ENCODE results near the gene ASF1A.
"Not testable (repeated sequence)": the region's sequence is repeated elsewhere in the genome, so short reads cannot be mapped to it uniquely, and the experiment has no call there.

ASF1A gene

DNA sequence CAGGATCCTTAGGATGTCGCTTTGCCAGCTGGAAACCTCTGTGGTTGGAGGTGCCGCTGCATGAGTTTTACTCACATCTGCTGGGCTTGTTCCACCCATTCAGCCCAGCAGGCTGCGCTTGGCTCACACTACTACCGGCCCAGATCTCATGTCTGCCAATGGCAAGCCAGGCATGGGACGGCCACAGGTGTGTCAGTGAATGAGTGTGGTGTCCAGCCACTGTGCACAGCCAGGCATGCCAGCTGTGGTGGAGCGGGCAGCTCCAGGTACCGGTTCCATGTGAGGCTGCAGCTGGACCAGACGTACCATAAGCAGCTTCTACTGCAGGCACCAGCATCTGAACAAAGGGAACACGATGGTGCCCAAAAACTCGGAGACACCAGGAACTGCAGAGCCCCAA, 33.1 kb upstream of the ASF1A start:
- peaks cover 15% of the 10 kb centered on the region for H3K9me3 Mint-ChIP-seq
- DNase-seq: no peak

DNA sequence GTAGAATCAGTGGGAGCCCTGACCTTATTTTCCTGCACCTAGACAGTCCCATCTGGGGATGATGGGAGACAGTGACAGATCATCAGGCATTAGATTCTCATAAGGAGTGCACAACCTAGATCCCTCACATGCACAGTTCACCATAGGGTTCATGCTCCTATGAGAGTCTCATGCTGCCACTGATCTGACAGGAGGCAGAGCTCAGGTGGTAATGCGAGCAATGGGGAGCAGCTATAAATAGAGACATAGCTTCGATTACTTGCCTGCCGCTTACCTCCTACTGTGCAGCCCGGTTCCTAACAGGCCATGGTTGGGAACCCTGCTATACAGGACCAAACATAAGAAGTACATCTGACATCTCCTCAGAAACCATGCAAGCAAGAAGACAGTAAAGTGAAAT, 31.5 kb upstream of the ASF1A start:
- TF ChIP-seq CTCF (IDR thresholded peaks at IDR 0.05): no peak

More for the DNA sequence above, 33.1 kb upstream of the ASF1A start:
- peaks cover 33% of the 10 kb centered on the region for H3K36me3 Mint-ChIP-seq (ENCODE audit: low read depth)
- H3K4me1 Mint-ChIP-seq: no peaks in the 10 kb centered on the region
- TF ChIP-seq CTCF (IDR thresholded peaks at IDR 0.05): no peak
- no peaks in the 10 kb centered on the region for H3K27me3 Mint-ChIP-seq (ENCODE audit: low read depth, poor library complexity)
- H3K4me3 Mint-ChIP-seq: no peak overlapping the region
- H3K27ac Mint-ChIP-seq: no peak overlapping the region

GRCh38 chr6:118864341-118865099, 29.4 kb upstream of the ASF1A start:
- no peak for TF ChIP-seq CTCF (IDR thresholded peaks at IDR 0.05)
- Mint-ChIP-seq H3K4me1 (no peaks in the 10 kb centered on the region), H3K36me3 (ENCODE audit: low read depth) (peaks cover 46% of the 10 kb centered on the region), H3K9me3 (peaks cover 36% of the 10 kb centered on the region), H3K27ac (no peak overlapping the region), H3K4me3 (no peak overlapping the region), H3K27me3 (ENCODE audit: low read depth, poor library complexity) (no peaks in the 10 kb centered on the region)
- DNase-seq: no peak

More for the DNA sequence above, 31.5 kb upstream of the ASF1A start:
- Mint-ChIP-seq H3K36me3 (ENCODE audit: low read depth) (peaks cover 43% of the 10 kb centered on the region), H3K27me3 (ENCODE audit: low read depth, poor library complexity) (no peaks in the 10 kb centered on the region), H3K27ac (no peak overlapping the region), H3K9me3 (peaks cover 25% of the 10 kb centered on the region), H3K4me1 (no peaks in the 10 kb centered on the region), H3K4me3 (no peak overlapping the region)
- DNase-seq: no peak

DNA sequence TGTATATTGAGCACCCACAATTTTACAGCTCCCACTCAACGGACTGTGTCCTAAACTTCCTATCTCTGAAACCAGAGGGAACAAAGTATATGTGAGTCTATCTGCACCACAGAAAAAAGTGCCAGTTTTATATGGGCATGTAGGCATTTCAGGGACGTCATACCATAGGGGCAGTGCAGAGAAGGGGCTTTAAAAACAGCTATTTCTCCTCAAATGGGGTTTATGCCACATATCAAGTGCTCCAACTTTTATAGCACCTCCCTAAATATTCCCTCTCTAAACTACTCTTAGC, 28.9 kb upstream of the ASF1A start:
- no peak for TF ChIP-seq CTCF (IDR thresholded peaks at IDR 0.05)
- no peak overlapping the region for H3K4me3 Mint-ChIP-seq
- H3K9me3 Mint-ChIP-seq: peaks cover 41% of the 10 kb centered on the region
- no peaks in the 10 kb centered on the region for H3K4me1 Mint-ChIP-seq
- no peak overlapping the region for H3K27ac Mint-ChIP-seq
- DNase-seq: no peak
- no peaks in the 10 kb centered on the region for H3K27me3 Mint-ChIP-seq (ENCODE audit: low read depth, poor library complexity)
- H3K36me3 Mint-ChIP-seq (ENCODE audit: low read depth): peaks cover 46% of the 10 kb centered on the region

- no peaks in the 10 kb centered on the region for H3K4me1 Mint-ChIP-seq
- H3K27me3 Mint-ChIP-seq (ENCODE audit: low read depth, poor library complexity): peaks cover 3% of the 10 kb centered on the region
- H3K4me3 Mint-ChIP-seq: no peak overlapping the region
- H3K27ac Mint-ChIP-seq: no peak overlapping the region
- no peak for TF ChIP-seq CTCF (IDR thresholded peaks at IDR 0.05)
- peaks cover 57% of the 10 kb centered on the region for H3K36me3 Mint-ChIP-seq (ENCODE audit: low read depth)
- no peak for DNase-seq
- peaks cover 56% of the 10 kb centered on the region for H3K9me3 Mint-ChIP-seq
These were observed 26.8 kb upstream of the ASF1A start for GRCh38 chr6:118867181-118867580.

DNA sequence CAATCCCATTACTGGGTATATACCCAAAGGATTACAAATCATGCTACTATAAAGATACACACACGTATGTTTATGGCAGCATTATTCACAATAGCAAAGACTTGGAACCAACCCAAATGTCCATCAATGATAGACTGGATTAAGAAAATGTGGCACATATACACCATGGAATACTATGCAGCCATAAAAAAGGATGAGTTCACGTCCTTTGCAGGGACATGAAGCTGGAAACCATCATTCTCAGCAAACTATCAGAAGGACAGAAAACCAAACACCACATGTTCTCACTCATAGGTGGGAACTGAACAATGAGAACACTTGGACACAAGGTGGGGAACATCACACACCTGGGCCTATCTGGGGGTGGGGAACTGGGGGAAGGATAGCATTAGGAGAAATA, 25.1 kb upstream of the ASF1A start:
- H3K27ac Mint-ChIP-seq; H3K4me3 Mint-ChIP-seq; H3K27me3 Mint-ChIP-seq (ENCODE audit: low read depth, poor library complexity); DNase-seq; H3K4me1 Mint-ChIP-seq: not testable (repeated sequence)
- peaks cover 51% of the 10 kb centered on the region for H3K36me3 Mint-ChIP-seq (ENCODE audit: low read depth)
- peaks cover 45% of the 10 kb centered on the region for H3K9me3 Mint-ChIP-seq

Data from nephron progenitor cell (in vitro differentiated cells).